ENCODE data around the gene CLEC16A.

CLEC16A gene

DNA sequence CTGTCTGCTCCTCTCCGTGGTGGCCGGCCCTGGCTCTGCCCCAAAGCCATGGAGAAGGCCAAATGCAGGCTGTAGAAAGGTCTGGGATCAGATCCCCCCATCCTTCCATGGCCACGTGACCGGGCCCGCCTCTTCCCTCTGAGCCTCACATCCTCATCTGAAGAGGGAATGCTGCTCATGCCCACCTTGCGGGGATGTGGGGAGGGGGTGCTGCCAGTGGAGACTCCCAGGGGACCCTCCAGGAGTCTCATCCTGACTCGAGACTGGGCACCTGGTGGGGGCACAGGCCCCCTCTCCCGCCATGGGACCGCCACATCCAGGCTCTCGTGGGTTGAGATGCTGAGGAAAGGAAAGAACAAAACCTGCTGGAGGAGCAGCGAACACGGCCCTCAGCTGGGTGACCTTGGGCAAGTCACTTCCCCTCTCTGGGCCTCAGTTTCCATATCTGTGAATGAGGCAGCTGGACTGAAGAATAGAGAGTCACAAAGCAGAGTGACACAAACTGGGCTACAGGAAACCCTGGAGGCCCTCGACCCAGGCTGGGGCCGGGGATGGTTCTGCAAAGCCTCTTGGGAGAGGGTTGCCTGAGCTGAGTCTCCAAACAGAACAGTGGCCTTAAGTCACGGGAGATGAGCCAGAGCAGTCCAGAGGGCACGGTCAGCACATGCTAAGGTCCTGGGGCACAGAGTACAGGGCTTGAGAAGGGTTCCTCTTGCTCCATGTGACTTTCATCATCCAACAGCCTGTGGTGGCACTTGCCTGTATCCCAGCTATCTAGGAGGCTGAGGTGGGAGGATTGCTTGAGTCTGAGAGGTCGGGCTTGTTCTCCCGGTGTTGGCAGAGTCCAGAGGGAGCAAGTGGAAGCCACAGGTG, 281.5 kb downstream of the CLEC16A start:
- DNase-seq (ENCODE audit: low spot score) = no peak

DNA sequence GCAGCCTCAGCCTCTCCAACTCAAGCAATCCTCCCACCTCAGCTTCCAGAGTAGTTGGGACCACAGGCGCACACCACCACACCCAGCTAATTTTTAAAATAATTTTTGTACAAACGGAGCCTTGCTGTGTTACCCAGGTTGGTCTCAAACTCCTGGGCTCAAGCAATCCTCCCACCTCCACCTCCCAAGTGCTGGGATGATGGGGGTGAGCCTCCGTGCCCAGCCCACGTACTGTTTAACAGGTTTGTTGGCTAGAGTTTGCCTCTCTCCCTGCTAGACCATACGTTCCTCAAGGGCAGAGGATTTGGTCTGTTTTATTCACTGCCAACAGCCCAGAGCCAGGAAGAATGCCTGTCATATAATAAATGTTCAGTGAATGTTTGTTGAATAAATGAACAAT, 285.1 kb downstream of the CLEC16A start:
- DNase-seq (ENCODE audit: low spot score) = no peak

DNA sequence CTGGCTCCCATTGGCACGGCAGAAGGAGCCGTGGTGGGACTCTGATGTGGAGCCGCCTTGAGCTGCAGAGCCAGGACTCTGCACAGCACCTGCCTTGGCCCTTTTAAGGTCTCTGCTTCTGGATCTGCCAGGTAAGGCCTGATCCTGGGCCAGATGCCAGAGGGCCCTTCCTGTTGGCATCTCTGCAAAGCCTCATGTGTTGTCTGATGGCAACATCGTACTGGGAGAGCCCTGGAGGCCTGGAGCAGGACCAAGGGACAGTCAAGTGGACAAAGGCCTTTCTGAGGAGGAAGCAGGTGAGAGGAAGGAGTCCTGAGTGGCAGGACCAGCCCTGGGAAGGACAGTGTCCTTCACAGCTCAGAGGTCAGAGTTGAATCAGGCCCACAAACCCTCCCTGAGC, 285.5 kb downstream of the CLEC16A start:
- no peak for DNase-seq (ENCODE audit: low spot score)

DNA sequence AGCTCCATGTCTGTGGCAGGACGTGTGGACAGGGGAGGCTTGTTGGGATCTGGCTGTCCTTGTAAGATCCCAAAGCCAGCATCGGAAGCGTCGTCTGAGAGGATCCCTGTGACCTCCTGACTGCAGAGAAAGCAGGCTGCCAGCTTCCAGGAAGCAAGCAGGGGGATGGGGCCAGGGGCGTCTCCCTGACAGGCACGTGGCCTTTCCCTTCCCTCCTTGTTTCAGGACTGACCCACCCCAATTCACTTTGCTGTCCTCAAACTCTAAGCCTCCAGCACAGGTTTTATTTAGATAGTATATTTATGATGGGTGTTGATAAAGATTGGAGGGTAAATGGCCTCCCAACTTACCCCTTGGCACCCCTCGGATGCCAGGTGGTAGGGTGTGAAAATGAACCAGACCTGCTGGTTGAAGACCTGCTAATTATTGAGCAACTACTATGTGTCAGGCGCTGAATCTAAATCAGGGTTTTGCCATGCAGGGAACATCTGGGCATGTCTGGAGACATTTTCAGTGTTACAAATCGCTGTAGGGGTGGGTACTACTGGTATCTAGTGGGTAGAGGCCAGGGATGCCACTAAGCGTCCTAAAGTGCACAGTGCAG, 287.1 kb downstream of the CLEC16A start:
- no peak for DNase-seq (ENCODE audit: low spot score)

All from LoVo (cell line).